Thyroid gland (tissue), 4 donors: ENCODE measurements around the gene FUT3.

Experiments
- POLR2A ChIP-seq, 2 donors: fragments of 450-650 bp; IDR thresholded peaks; one replicate each; pipeline ENCODE4 v1.6.1; 2017; ENCODE audit warnings: antibody characterized with exemption in 2 of 2, mild to moderate bottlenecking in 2 of 2, moderate library complexity in 1 of 2
- TF ChIP-seq, protein P1 (sequence below), 6 experiments: fragments of 200-600 bp in 3 of 6; fragments of 450-650 bp in 3 of 6; sonication (generic) in 3 of 6; IDR thresholded peaks; one replicate each; pipeline ENCODE4 v1.5.1; 2016 to 2019; ENCODE audit warnings: antibody characterized with exemption in 6 of 6, mild to moderate bottlenecking in 2 of 6, inconsistent platforms in 1 of 6, moderate library complexity in 1 of 6

DNA sequence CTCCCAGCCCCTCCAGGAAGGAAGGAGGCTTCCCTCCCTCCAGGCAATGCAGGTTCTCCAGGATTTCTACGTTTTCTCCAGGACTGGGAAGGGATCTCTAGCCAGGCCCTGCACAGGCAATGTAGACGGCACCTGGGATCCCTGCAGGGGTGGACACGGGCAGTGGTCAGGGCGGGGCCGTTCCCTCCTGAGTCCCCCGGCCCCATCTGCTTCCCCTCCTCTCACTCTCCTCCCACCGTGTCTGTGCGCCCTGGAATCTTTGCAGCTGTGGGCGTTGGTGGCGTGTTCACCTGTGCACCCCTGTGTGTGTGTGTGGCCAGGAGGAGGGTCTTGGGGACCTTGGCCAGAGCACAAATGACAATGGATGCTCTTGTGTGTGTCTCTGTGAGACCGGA, 36.4 kb downstream of the FUT3 start:
- TF ChIP-seq POLR2A (IDR thresholded peaks at IDR 0.05) = no peak
- TF ChIP-seq, protein P1, sequence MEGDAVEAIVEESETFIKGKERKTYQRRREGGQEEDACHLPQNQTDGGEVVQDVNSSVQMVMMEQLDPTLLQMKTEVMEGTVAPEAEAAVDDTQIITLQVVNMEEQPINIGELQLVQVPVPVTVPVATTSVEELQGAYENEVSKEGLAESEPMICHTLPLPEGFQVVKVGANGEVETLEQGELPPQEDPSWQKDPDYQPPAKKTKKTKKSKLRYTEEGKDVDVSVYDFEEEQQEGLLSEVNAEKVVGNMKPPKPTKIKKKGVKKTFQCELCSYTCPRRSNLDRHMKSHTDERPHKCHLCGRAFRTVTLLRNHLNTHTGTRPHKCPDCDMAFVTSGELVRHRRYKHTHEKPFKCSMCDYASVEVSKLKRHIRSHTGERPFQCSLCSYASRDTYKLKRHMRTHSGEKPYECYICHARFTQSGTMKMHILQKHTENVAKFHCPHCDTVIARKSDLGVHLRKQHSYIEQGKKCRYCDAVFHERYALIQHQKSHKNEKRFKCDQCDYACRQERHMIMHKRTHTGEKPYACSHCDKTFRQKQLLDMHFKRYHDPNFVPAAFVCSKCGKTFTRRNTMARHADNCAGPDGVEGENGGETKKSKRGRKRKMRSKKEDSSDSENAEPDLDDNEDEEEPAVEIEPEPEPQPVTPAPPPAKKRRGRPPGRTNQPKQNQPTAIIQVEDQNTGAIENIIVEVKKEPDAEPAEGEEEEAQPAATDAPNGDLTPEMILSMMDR (IDR thresholded peaks at IDR 0.05) = no peak
